Loucy (cell line): ENCODE measurements around the gene CLSTN2.

Source experiments
- H2AFZ ChIP-seq: fragments of 200-600 bp; sonication (generic); 2 replicates; pipeline ENCODE4 v1.6.0; 2016; ENCODE audit warnings: antibody characterized with exemption, mild to moderate bottlenecking, low read length, moderate library complexity
- H3F3A ChIP-seq: fragments of 200-600 bp; 2 replicates; pipeline ENCODE4 v1.6.0; 2016; ENCODE audit warnings: antibody characterized with exemption, low read depth, mild to moderate bottlenecking
- H3K27me3 ChIP-seq: fragments of 200-600 bp; sonication (generic); 2 replicates; pipeline ENCODE4 v1.6.1; 2014; ENCODE audit warnings: low read length, mild to moderate bottlenecking; ENCODE audit not compliant: insufficient read depth, poor library complexity, severe bottlenecking
- H3K36me3 ChIP-seq: fragments of 200-600 bp; sonication (generic); 2 replicates; pipeline ENCODE4 v1.6.1; 2016; ENCODE audit warnings: low read length; ENCODE audit not compliant: insufficient read depth
- H3K4me1 ChIP-seq: fragments of 200-600 bp; sonication (generic); 2 replicates; pipeline ENCODE4 v1.5.1; 2014; ENCODE audit warnings: low read length, mild to moderate bottlenecking; ENCODE audit not compliant: insufficient read depth, poor library complexity, severe bottlenecking
- H3K4me2 ChIP-seq: fragments of 200-600 bp; sonication (generic); 2 replicates; pipeline ENCODE4 v1.6.0; 2014; ENCODE audit warnings: antibody characterized with exemption, low read length, low read depth, mild to moderate bottlenecking; ENCODE audit not compliant: poor library complexity, severe bottlenecking
- H3K4me3 ChIP-seq: fragments of 200-600 bp; sonication (generic); 2 replicates; pipeline ENCODE4 v1.5.1; 2014; ENCODE audit warnings: low read length, mild to moderate bottlenecking, mixed read lengths; ENCODE audit not compliant: poor library complexity, severe bottlenecking
- H3K79me2 ChIP-seq: fragments of 200-600 bp; sonication (generic); 2 replicates; pipeline ENCODE4 v1.6.1; 2014; ENCODE audit warnings: low read length; ENCODE audit not compliant: insufficient read depth
- H3K9ac ChIP-seq: fragments of 200-600 bp; sonication (generic); 2 replicates; pipeline ENCODE4 v1.6.0; 2014; ENCODE audit warnings: mild to moderate bottlenecking, low read depth, low read length, moderate library complexity; ENCODE audit not compliant: poor library complexity, severe bottlenecking
- H3K9me2 ChIP-seq: fragments of 200-600 bp; sonication (generic); replicated peaks from 2 replicates; pipeline ENCODE4 v1.6.1; 2016; ENCODE audit warnings: low read depth, low read length, mixed read lengths
- H3K9me3 ChIP-seq: fragments of 200-600 bp; sonication (generic); 2 replicates; pipeline ENCODE4 v1.6.1; 2014; ENCODE audit warnings: mild to moderate bottlenecking, antibody characterized with exemption, low read length, low read depth; ENCODE audit not compliant: insufficient read depth
- H4K20me1 ChIP-seq: fragments of 200-600 bp; sonication (generic); 2 replicates; pipeline ENCODE4 v1.6.0; 2014; ENCODE audit warnings: antibody characterized with exemption, low read length, mild to moderate bottlenecking; ENCODE audit not compliant: insufficient read depth, poor library complexity, severe bottlenecking
- EZH2phosphoT487 ChIP-seq: fragments of 200-600 bp; IDR thresholded peaks from 2 replicates; pipeline ENCODE4 v1.6.1; 2018; ENCODE audit warnings: antibody characterized with exemption, mild to moderate bottlenecking, moderate library complexity, borderline replicate concordance
- TF ChIP-seq, protein P1 (sequence below): fragments of 200-600 bp; sonication (generic); conservative IDR thresholded peaks from 2 replicates; pipeline ENCODE4 v1.5.1; 2014; ENCODE audit warnings: mild to moderate bottlenecking, antibody characterized with exemption, low read length

Gene CLSTN2

DNA sequence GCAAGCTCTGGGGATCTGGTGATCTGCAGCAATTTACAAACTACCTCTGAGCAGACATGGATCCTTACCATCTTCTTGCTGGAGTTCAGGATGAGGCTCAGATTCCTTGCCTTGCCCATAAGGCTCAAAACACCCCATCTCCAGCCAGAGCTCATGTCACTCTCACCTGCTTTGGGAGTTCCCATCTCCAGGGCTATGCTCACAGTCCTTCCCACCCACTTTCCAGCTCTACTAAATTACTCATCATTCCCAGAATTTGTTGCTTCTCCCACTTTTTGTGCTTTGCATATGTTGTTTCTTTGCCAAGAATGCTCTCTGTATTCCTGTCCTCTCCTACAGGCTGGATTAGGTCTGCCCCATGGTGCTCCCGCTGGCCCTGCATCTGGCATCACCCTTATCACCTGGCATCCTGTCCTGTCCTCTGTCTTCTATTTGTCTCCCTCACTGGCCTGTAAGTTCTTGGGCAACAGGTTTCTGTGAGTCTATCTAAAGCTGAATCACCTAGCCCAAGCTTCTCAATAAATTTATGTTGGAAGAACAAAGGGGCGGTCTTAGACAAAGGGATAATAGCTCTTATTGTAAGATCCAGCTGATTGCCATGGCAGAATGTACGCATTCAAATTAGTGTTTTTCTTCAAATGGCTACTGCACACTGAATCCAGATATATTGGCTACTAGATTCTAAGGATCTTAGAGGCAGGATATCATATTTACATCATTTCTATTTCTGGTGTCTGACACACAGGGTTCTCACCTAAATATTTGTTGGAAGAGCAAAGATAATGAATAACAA, 179.2 kb downstream of the CLSTN2 start:
- no peak overlapping the region for H3K4me2 ChIP-seq
- no peaks in the 10 kb centered on the region for H3K79me2 ChIP-seq
- H3K27me3 ChIP-seq = no peaks in the 10 kb centered on the region
- no peaks in the 10 kb centered on the region for H3K36me3 ChIP-seq
- no peaks in the 10 kb centered on the region for H4K20me1 ChIP-seq
- TF ChIP-seq EZH2phosphoT487 = no peak
- no peak overlapping the region for H3K4me3 ChIP-seq
- no peak overlapping the region for H3K9ac ChIP-seq
- no peak overlapping the region for H2AFZ ChIP-seq
- H3F3A ChIP-seq = no peaks in the 10 kb centered on the region
- no peaks in the 10 kb centered on the region for H3K9me2 ChIP-seq
- H3K4me1 ChIP-seq = no peaks in the 10 kb centered on the region
- no peaks in the 10 kb centered on the region for H3K9me3 ChIP-seq

- TF ChIP-seq EZH2phosphoT487 = no peak
- H3K36me3 ChIP-seq = no peaks in the 10 kb centered on the region
- no peaks in the 10 kb centered on the region for H3K9me3 ChIP-seq
- H3K4me2 ChIP-seq = no peak overlapping the region
- H3K9me2 ChIP-seq = no peaks in the 10 kb centered on the region
- H3F3A ChIP-seq = no peaks in the 10 kb centered on the region
- H3K9ac ChIP-seq = no peak overlapping the region
- no peak overlapping the region for H2AFZ ChIP-seq
- H4K20me1 ChIP-seq = no peaks in the 10 kb centered on the region
- no peaks in the 10 kb centered on the region for H3K27me3 ChIP-seq
- H3K4me3 ChIP-seq = no peak overlapping the region
- no peaks in the 10 kb centered on the region for H3K4me1 ChIP-seq
- no peaks in the 10 kb centered on the region for H3K79me2 ChIP-seq
Observed at GRCh38 chr3:140114789-140115080, 179.8 kb downstream of the CLSTN2 start.

DNA sequence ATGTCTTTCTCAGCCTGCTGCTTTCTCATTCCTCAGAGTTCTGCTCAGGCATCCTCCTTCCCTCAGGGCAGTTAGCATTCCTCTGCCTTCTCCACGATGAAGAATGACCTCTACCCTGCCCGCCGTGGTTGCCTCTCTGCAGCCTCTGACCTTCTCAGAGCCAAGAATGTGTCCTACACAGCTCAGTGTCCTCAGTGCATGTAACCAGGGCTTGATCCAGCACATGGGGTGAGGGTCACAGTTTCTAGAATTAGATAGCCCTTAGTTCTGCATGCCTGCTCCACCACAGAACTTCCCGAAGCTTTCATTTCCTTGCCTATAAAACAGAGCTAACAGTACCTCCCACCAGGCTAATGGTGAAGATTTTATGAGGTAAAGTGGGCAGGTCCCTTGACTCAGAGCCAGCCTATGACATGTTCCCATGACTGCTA, 182.1 kb downstream of the CLSTN2 start:
- H3K4me2 ChIP-seq = no peak overlapping the region
- no peaks in the 10 kb centered on the region for H4K20me1 ChIP-seq
- H3K27me3 ChIP-seq = no peaks in the 10 kb centered on the region
- no peak overlapping the region for H2AFZ ChIP-seq
- H3K4me1 ChIP-seq = no peaks in the 10 kb centered on the region
- no peaks in the 10 kb centered on the region for H3K9me3 ChIP-seq
- no peak overlapping the region for H3K9ac ChIP-seq
- no peaks in the 10 kb centered on the region for H3K79me2 ChIP-seq
- H3K9me2 ChIP-seq = no peaks in the 10 kb centered on the region
- TF ChIP-seq, protein P1, sequence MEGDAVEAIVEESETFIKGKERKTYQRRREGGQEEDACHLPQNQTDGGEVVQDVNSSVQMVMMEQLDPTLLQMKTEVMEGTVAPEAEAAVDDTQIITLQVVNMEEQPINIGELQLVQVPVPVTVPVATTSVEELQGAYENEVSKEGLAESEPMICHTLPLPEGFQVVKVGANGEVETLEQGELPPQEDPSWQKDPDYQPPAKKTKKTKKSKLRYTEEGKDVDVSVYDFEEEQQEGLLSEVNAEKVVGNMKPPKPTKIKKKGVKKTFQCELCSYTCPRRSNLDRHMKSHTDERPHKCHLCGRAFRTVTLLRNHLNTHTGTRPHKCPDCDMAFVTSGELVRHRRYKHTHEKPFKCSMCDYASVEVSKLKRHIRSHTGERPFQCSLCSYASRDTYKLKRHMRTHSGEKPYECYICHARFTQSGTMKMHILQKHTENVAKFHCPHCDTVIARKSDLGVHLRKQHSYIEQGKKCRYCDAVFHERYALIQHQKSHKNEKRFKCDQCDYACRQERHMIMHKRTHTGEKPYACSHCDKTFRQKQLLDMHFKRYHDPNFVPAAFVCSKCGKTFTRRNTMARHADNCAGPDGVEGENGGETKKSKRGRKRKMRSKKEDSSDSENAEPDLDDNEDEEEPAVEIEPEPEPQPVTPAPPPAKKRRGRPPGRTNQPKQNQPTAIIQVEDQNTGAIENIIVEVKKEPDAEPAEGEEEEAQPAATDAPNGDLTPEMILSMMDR = no peak
- no peak for TF ChIP-seq EZH2phosphoT487
- no peaks in the 10 kb centered on the region for H3F3A ChIP-seq
- no peak overlapping the region for H3K4me3 ChIP-seq
- H3K36me3 ChIP-seq = no peaks in the 10 kb centered on the region

- no peak overlapping the region for H2AFZ ChIP-seq
- no peak for TF ChIP-seq EZH2phosphoT487
- TF ChIP-seq, protein P1 = no peak
Observed at GRCh38 chr3:140122183-140122582, 187.2 kb downstream of the CLSTN2 start.

More at GRCh38 chr3:140122183-140122582, 187.2 kb downstream of the CLSTN2 start:
- H3K9me3 ChIP-seq = no peaks in the 10 kb centered on the region
- no peaks in the 10 kb centered on the region for H3F3A ChIP-seq
- no peaks in the 10 kb centered on the region for H3K9me2 ChIP-seq
- H3K9ac ChIP-seq = no peak overlapping the region
- H3K27me3 ChIP-seq = no peaks in the 10 kb centered on the region
- H4K20me1 ChIP-seq = no peaks in the 10 kb centered on the region
- H3K36me3 ChIP-seq = no peaks in the 10 kb centered on the region
- H3K4me3 ChIP-seq = no peak overlapping the region
- H3K4me1 ChIP-seq = peaks cover 6% of the 10 kb centered on the region
- no peaks in the 10 kb centered on the region for H3K79me2 ChIP-seq
- no peak overlapping the region for H3K4me2 ChIP-seq
